ENCODE data around the gene NOVA2.

Gene NOVA2

GRCh38 chr19:45973553-45974338 lies at the start of gene NOVA2:
TSS of gene NOVA2 (minus strand) at chr19:45973865. CDS start at chr19:45973351, 514 bp downstream.
- in situ Hi-C loops (cut with MboI; ENCODE audit: low sequenced_read_pairs): no loop called here

- in situ Hi-C loops (cut with MboI; ENCODE audit: low sequenced_read_pairs): no loop called here
Measured at GRCh38 chr19:46023311-46023779, 49.7 kb upstream of the NOVA2 start.

GRCh38 chr19:46022431-46023310 lies 49.0 kb upstream of the NOVA2 start, which contains the start of gene PGLYRP1:
TSS of gene PGLYRP1 (minus strand) at chr19:46023053. CDS start at chr19:46023021, 32 bp downstream.
- in situ Hi-C loops (cut with MboI; ENCODE audit: low sequenced_read_pairs): no loop called here

GRCh38 chr19:46022061-46022430 lies 48.4 kb upstream of the NOVA2 start:
- in situ Hi-C loops (cut with MboI; ENCODE audit: low sequenced_read_pairs): no loop called here

- in situ Hi-C loops (cut with MboI; ENCODE audit: low sequenced_read_pairs): no loop called here
Measured at GRCh38 chr19:46021531-46022041, 47.9 kb upstream of the NOVA2 start.

- in situ Hi-C loops (cut with MboI; ENCODE audit: low sequenced_read_pairs): no loop called here
Measured at GRCh38 chr19:46020819-46021125, 47.1 kb upstream of the NOVA2 start.

- in situ Hi-C loops (cut with MboI; ENCODE audit: low sequenced_read_pairs): no loop called here
Measured at GRCh38 chr19:46019270-46019669, 45.6 kb upstream of the NOVA2 start.

GRCh38 chr19:46018729-46019251 lies 45.1 kb upstream of the NOVA2 start:
- in situ Hi-C loops (cut with MboI; ENCODE audit: low sequenced_read_pairs): no loop called here

- in situ Hi-C loops (cut with MboI; ENCODE audit: low sequenced_read_pairs): no loop called here
Measured at GRCh38 chr19:46017874-46018675, 44.4 kb upstream of the NOVA2 start.

- in situ Hi-C loops (cut with MboI; ENCODE audit: low sequenced_read_pairs): no loop called here
Measured at GRCh38 chr19:46017095-46017429, 43.4 kb upstream of the NOVA2 start.

- in situ Hi-C loops (cut with MboI; ENCODE audit: low sequenced_read_pairs): no loop called here
Measured at GRCh38 chr19:46016426-46017094, 42.9 kb upstream of the NOVA2 start.

GRCh38 chr19:46015687-46016425 lies 42.2 kb upstream of the NOVA2 start:
- in situ Hi-C loops (cut with MboI; ENCODE audit: low sequenced_read_pairs): no loop called here

- in situ Hi-C loops (cut with MboI; ENCODE audit: low sequenced_read_pairs): no loop called here
Measured at GRCh38 chr19:46014941-46015686, 41.4 kb upstream of the NOVA2 start.

- in situ Hi-C loops (cut with MboI; ENCODE audit: low sequenced_read_pairs): no loop called here
Measured at GRCh38 chr19:46014534-46014933, 40.9 kb upstream of the NOVA2 start.

GRCh38 chr19:46009530-46010510 lies 36.2 kb upstream of the NOVA2 start:
- in situ Hi-C loops (cut with MboI; ENCODE audit: low sequenced_read_pairs): no loop called here

GRCh38 chr19:46006411-46006810 lies 32.7 kb upstream of the NOVA2 start:
- in situ Hi-C loops (cut with MboI; ENCODE audit: low sequenced_read_pairs): no loop called here

- in situ Hi-C loops (cut with MboI; ENCODE audit: low sequenced_read_pairs): no loop called here
Measured at GRCh38 chr19:46002678-46003275, 29.1 kb upstream of the NOVA2 start.
